H9 (cell line): ENCODE measurements around the gene VPS51. TPM values are rescaled to one million over a fixed set of nuclear protein-coding genes. Genes with fewer than 3 reads are reported as not detected.
A peak's percentile ranks its signal among the peaks of the same experiment; 100 is the strongest.

Experiments used
- DNase-seq: peaks from one replicate; pipeline ENCODE4 v3.0.0-alpha.2; 2017
- H2AFZ ChIP-seq: one replicate; pipeline ENCODE4 v1.6.1; 2013; ENCODE audit warnings: mild to moderate bottlenecking, low read length, control low read depth, moderate library complexity
- H2AK5ac ChIP-seq: 2 replicates; pipeline ENCODE4 v1.6.1; 2013; ENCODE audit warnings: low read length, control low read depth, mixed read lengths; ENCODE audit not compliant: insufficient read length
- H2BK120ac ChIP-seq: one replicate; pipeline ENCODE4 v1.6.1; 2013; ENCODE audit warnings: low read depth, mild to moderate bottlenecking, low read length, control low read depth, inconsistent platforms; ENCODE audit not compliant: poor library complexity, severe bottlenecking
- H2BK12ac ChIP-seq: 2 replicates; pipeline ENCODE4 v1.6.1; 2013; ENCODE audit warnings: low read length, control low read depth, mixed read lengths, low read depth; ENCODE audit not compliant: insufficient read length
- H2BK15ac ChIP-seq: 2 replicates; pipeline ENCODE4 v1.6.1; 2013; ENCODE audit warnings: low read depth, low read length, control low read depth
- H2BK20ac ChIP-seq: one replicate; pipeline ENCODE4 v1.6.1; 2013; ENCODE audit warnings: low read depth, mild to moderate bottlenecking, low read length, control low read depth, inconsistent platforms; ENCODE audit not compliant: poor library complexity, severe bottlenecking
- H2BK5ac ChIP-seq: 2 replicates; pipeline ENCODE4 v1.6.1; 2013; ENCODE audit warnings: low read length, control low read depth, mixed read lengths; ENCODE audit not compliant: insufficient read length
- H3K14ac ChIP-seq: 2 replicates; pipeline ENCODE4 v1.6.1; 2013; ENCODE audit warnings: low read length, control low read depth; ENCODE audit not compliant: insufficient read depth
- H3K18ac ChIP-seq: 2 replicates; pipeline ENCODE4 v1.6.1; 2013; ENCODE audit warnings: low read depth, mild to moderate bottlenecking, mixed read lengths, low read length, control low read depth; ENCODE audit not compliant: insufficient read length
- H3K23ac ChIP-seq: 2 replicates; pipeline ENCODE4 v1.6.1; 2013; ENCODE audit warnings: low read length, control low read depth, mixed read lengths, low read depth; ENCODE audit not compliant: insufficient read length
- H3K23me2 ChIP-seq: 2 replicates; pipeline ENCODE4 v1.6.1; 2013; ENCODE audit warnings: low read depth, mild to moderate bottlenecking, mixed read lengths, low read length, control low read depth; ENCODE audit not compliant: insufficient read length, poor library complexity, severe bottlenecking
- H3K27ac ChIP-seq: 2 replicates; pipeline ENCODE4 v1.5.1; 2013; ENCODE audit warnings: low read length, control low read depth, mixed read lengths, low read depth; ENCODE audit not compliant: insufficient read length
- H3K27me3 ChIP-seq: 2 replicates; pipeline ENCODE4 v1.6.1; 2013; ENCODE audit warnings: low read length, control low read depth, inconsistent platforms; ENCODE audit not compliant: insufficient read depth
- H3K4ac ChIP-seq: 2 replicates; pipeline ENCODE4 v1.6.1; 2013; ENCODE audit warnings: low read depth, mild to moderate bottlenecking, control low read depth, inconsistent platforms, low read length, moderate library complexity
- H3K4me1 ChIP-seq: 2 replicates; pipeline ENCODE4 v1.6.1; 2013; ENCODE audit warnings: low read length, control low read depth, inconsistent platforms; ENCODE audit not compliant: insufficient read depth
- H3K4me2 ChIP-seq: 2 replicates; pipeline ENCODE4 v1.6.1; 2013; ENCODE audit warnings: low read length, control low read depth, mixed read lengths; ENCODE audit not compliant: insufficient read length, insufficient read depth
- H3K56ac ChIP-seq: 2 replicates; pipeline ENCODE4 v1.6.1; 2013; ENCODE audit warnings: low read depth, mild to moderate bottlenecking, mixed read lengths, low read length, control low read depth; ENCODE audit not compliant: insufficient read length
- H3K79me1 ChIP-seq: 2 replicates; pipeline ENCODE4 v1.6.1; 2013; ENCODE audit warnings: low read depth, mild to moderate bottlenecking, moderate library complexity, low read length, control low read depth, inconsistent platforms; ENCODE audit not compliant: insufficient read depth, poor library complexity, severe bottlenecking
- H3K79me2 ChIP-seq: 2 replicates; pipeline ENCODE4 v1.6.1; 2013; ENCODE audit warnings: low read length, control low read depth, inconsistent platforms; ENCODE audit not compliant: insufficient read depth
- H3K9ac ChIP-seq: 2 replicates; pipeline ENCODE4 v1.6.1; 2013; ENCODE audit warnings: low read length, control low read depth, mixed read lengths; ENCODE audit not compliant: insufficient read length; ENCODE audit errors: extremely low read depth
- H3K9me3 ChIP-seq: one replicate; pipeline ENCODE4 v1.6.1; 2013; ENCODE audit warnings: low read depth, low read length, inconsistent platforms; ENCODE audit not compliant: control insufficient read depth
- H3T11ph ChIP-seq: one replicate; pipeline ENCODE4 v1.6.1; 2013; ENCODE audit warnings: mild to moderate bottlenecking, low read length, control low read depth, inconsistent platforms
- H4K20me1 ChIP-seq: one replicate; pipeline ENCODE4 v1.6.1; 2013; ENCODE audit not compliant: control insufficient read depth, insufficient read length, insufficient read depth
- H4K5ac ChIP-seq: 2 replicates; pipeline ENCODE4 v1.6.1; 2013; ENCODE audit warnings: low read depth, mild to moderate bottlenecking, mixed read lengths, low read length, control low read depth; ENCODE audit not compliant: insufficient read length
- H4K8ac ChIP-seq: replicated peaks from 2 replicates; pipeline ENCODE4 v1.6.1; 2013; ENCODE audit warnings: low read length, control low read depth, mixed read lengths, low read depth; ENCODE audit not compliant: insufficient read length
- H4K91ac ChIP-seq: 2 replicates; pipeline ENCODE4 v1.6.1; 2013; ENCODE audit warnings: low read depth, mild to moderate bottlenecking, moderate library complexity, mixed read lengths, low read length, control low read depth; ENCODE audit not compliant: insufficient read length
- H3K27ac Mint-ChIP-seq, 3 experiments: 2 replicates in 2 of 3; 3 replicates in 1 of 3; pipeline ENCODE4 v1.8.0; 2020 to 2021; ENCODE audit warnings: mixed read lengths in 3 of 3, mild to moderate bottlenecking in 1 of 3, moderate library complexity in 1 of 3
- H3K27me3 Mint-ChIP-seq: 2 replicates; pipeline ENCODE4 v1.8.0; 2021; ENCODE audit warnings: low read depth, mild to moderate bottlenecking, moderate library complexity, mixed read lengths
- H3K36me3 Mint-ChIP-seq, 3 experiments: 2 replicates in 2 of 3; 3 replicates in 1 of 3; pipeline ENCODE4 v1.8.0; 2020 to 2021; ENCODE audit warnings: low read depth in 3 of 3, mixed read lengths in 3 of 3; ENCODE audit not compliant: insufficient read depth in 1 of 3
- H3K4me1 Mint-ChIP-seq, 2 experiments: 2 replicates each; pipeline ENCODE4 v1.8.0; 2020; ENCODE audit warnings: mixed read lengths in 2 of 2
- H3K4me3 Mint-ChIP-seq, 2 experiments: 2 replicates in 1 of 2; 3 replicates in 1 of 2; pipeline ENCODE4 v1.8.0; 2020 to 2021; ENCODE audit warnings: mild to moderate bottlenecking in 2 of 2, mixed read lengths in 2 of 2, moderate library complexity in 1 of 2
- H3K9me3 Mint-ChIP-seq, 2 experiments: 2 replicates in 1 of 2; 3 replicates in 1 of 2; pipeline ENCODE4 v1.8.0; 2020; ENCODE audit warnings: mild to moderate bottlenecking in 2 of 2, mixed read lengths in 2 of 2, moderate library complexity in 1 of 2
- CTCF ChIP-seq: fragments of 200-600 bp; sonication (generic); conservative IDR thresholded peaks from 3 replicates; pipeline ENCODE4 v1.8.0; 2021; ENCODE audit warnings: antibody characterized with exemption, mild to moderate bottlenecking
- WGBS: extraction: QIAGEN DNeasy Blood & Tissue Kit; methylation state at CpG from one replicate; pipeline ENCODE4 v1.1.7; 2013; ENCODE audit warnings: missing lambda C conversion rate, low lambda C conversion rate, mixed read lengths; ENCODE audit not compliant: insufficient read length; ENCODE audit errors: extremely low coverage; 5-methylcytosine and 5-hydroxymethylcytosine counted together
- total RNA-seq: library from RNA; stranded (reverse); gene quantifications from 2 replicates; pipeline ENCODE4 v1.2.1, GENCODE V29; 2021

Gene VPS51
- total RNA-seq, 1 experiment from 2014 or later = 94.7 TPM

- H2BK5ac ChIP-seq = no peak overlapping the region
- no peak overlapping the region for H2BK20ac ChIP-seq
- Mint-ChIP-seq H3K9me3 (no peaks in the 10 kb centered on the region), H3K27me3 (no peaks in the 10 kb centered on the region), H3K4me3 (no peak overlapping the region), H3K4me1 (peaks cover 7 to 12% of the 10 kb centered on the region in 2 experiments), H3K36me3 (peaks cover 0 to 12% (median 5%) of the 10 kb centered on the region in 3 experiments; a peak in 5 of 7 replicates), H3K27ac (no peak overlapping the region)
- no peak overlapping the region for H3K4me2 ChIP-seq
- H3K14ac ChIP-seq = no peak overlapping the region
- H4K20me1 ChIP-seq = no peaks in the 10 kb centered on the region
- H4K5ac ChIP-seq = no peak overlapping the region
- H3K9ac ChIP-seq = no peak overlapping the region
- H3K27me3 ChIP-seq = no peaks in the 10 kb centered on the region
- no peak overlapping the region for H4K8ac ChIP-seq
- no peak overlapping the region for H2BK15ac ChIP-seq
- TF ChIP-seq CTCF = no peak
- H2BK12ac ChIP-seq = no peak overlapping the region
- H3K79me2 ChIP-seq = no peaks in the 10 kb centered on the region
- H3K4ac ChIP-seq = no peak overlapping the region
- no CpG with 5 or more reads among the region's 52 CpGs for WGBS
- H3K56ac ChIP-seq = no peak overlapping the region
- H4K91ac ChIP-seq = no peak overlapping the region
- H2BK120ac ChIP-seq = no peak overlapping the region
- H3K18ac ChIP-seq = no peak overlapping the region
- H3K9me3 ChIP-seq = no peaks in the 10 kb centered on the region
- peak; percentile 27 for DNase-seq
- peaks cover 8% of the 10 kb centered on the region for H3K23me2 ChIP-seq
- H2AK5ac ChIP-seq = no peak overlapping the region
- no peak overlapping the region for H3K23ac ChIP-seq
- H3T11ph ChIP-seq = no peak overlapping the region
- no peaks in the 10 kb centered on the region for H3K4me1 ChIP-seq
- H3K27ac ChIP-seq = no peak overlapping the region
- no peak overlapping the region for H2AFZ ChIP-seq
- no peaks in the 10 kb centered on the region for H3K79me1 ChIP-seq
These were observed 11.9 kb downstream of the VPS51 start for GRCh38 chr11:65107751-65108468.
